Mesothelial cell of epicardium (in vitro differentiated cells): ENCODE measurements around the gene NSG1. TPM values are rescaled to one million over a fixed set of nuclear protein-coding genes. Genes with fewer than 3 reads are reported as not detected.

Source experiments
- DNase-seq, 2 experiments: peaks; one replicate each; pipeline ENCODE4 v3.0.0; 2021; ENCODE audit warnings: low spot score in 2 of 2; ENCODE audit not compliant: unreplicated experiment in 2 of 2
- H3K27ac Mint-ChIP-seq: 2 replicates; pipeline ENCODE4 v1.8.0; 2021; ENCODE audit warnings: mixed read lengths
- H3K27me3 Mint-ChIP-seq: 2 replicates; pipeline ENCODE4 v1.8.0; 2021; ENCODE audit warnings: low read depth, mixed read lengths
- H3K36me3 Mint-ChIP-seq: 2 replicates; pipeline ENCODE4 v1.8.0; 2021; ENCODE audit warnings: mixed read lengths
- H3K4me1 Mint-ChIP-seq: 2 replicates; pipeline ENCODE4 v1.8.0; 2021; ENCODE audit warnings: mixed read lengths
- H3K4me3 Mint-ChIP-seq: 2 replicates; pipeline ENCODE4 v1.8.0; 2021; ENCODE audit warnings: mild to moderate bottlenecking, moderate library complexity, mixed read lengths
- H3K9me3 Mint-ChIP-seq: 2 replicates; pipeline ENCODE4 v1.8.0; 2021; ENCODE audit warnings: mixed read lengths
- CTCF ChIP-seq: fragments of 200-600 bp; sonication (generic); IDR thresholded peaks from one replicate; pipeline ENCODE4 v1.5.0; 2021; ENCODE audit warnings: antibody characterized with exemption; ENCODE audit not compliant: unreplicated experiment
- total RNA-seq: library from RNA; stranded (reverse); gene quantifications from 3 replicates; pipeline ENCODE4 v1.2.1, GENCODE V29; 2021

The NSG1 gene
- total RNA-seq, 1 donor from 2014 or later: 45.8 TPM

GRCh38 chr4:4386296-4386735 lies 586 bp upstream of the NSG1 start:
- H3K27ac Mint-ChIP-seq: no peak overlapping the region
- no peak for TF ChIP-seq CTCF
- H3K4me1 Mint-ChIP-seq: peaks cover 9% of the 10 kb centered on the region
- peaks cover 55% of the 10 kb centered on the region for H3K27me3 Mint-ChIP-seq
- H3K36me3 Mint-ChIP-seq: peaks cover 2% of the 10 kb centered on the region
- peak overlapping the region; percentile 82 for H3K4me3 Mint-ChIP-seq
- DNase-seq: peak in 1 of 2 experiments; percentile 51
- no peaks in the 10 kb centered on the region for H3K9me3 Mint-ChIP-seq

DNA sequence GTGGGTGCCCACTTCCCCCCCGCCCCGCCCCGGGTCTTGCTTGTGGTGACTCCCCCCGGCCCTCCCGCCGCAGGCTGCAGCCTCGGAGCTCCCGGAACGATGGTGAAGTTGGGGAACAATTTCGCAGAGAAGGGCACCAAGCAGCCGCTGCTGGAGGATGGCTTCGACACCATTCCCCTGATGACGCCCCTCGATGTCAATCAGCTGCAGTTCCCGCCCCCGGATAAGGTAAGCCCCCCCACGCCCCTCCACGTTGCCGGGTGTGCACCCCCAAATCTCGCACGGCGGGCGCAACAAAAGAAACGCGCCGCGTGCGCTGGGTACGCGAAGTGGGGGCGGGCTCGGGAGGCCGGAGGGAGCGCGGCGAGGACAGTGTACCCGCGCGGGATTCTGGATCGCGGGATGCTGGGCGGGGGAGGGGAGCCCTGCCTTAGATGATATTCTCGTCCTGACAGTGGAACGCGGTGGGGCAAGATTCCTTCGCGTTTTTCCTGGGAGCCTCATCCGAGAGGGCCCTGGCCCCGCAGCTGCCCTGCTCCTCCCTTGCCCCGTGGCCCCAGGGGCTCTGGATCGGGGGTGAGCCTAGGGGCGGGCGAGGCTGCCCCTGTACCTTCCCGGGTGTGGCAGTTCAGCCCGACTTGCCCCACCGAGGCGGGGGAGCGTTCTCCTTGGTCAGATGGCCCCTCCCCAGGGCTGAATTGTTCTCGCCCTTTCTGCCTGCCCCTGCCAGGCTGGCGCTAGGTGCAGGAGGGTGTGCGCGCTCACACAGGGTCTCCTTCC lies 819 bp downstream of the NSG1 start:
- DNase-seq: peak in 1 of 2 experiments; percentile 58
- Mint-ChIP-seq H3K27me3 (peaks cover 45% of the 10 kb centered on the region), H3K27ac (peak overlapping the region; percentile 59), H3K9me3 (no peaks in the 10 kb centered on the region), H3K4me3 (peak overlapping the region; percentile 76), H3K4me1 (peaks cover 9% of the 10 kb centered on the region), H3K36me3 (peaks cover 11% of the 10 kb centered on the region)
- TF ChIP-seq CTCF: no peak

DNA sequence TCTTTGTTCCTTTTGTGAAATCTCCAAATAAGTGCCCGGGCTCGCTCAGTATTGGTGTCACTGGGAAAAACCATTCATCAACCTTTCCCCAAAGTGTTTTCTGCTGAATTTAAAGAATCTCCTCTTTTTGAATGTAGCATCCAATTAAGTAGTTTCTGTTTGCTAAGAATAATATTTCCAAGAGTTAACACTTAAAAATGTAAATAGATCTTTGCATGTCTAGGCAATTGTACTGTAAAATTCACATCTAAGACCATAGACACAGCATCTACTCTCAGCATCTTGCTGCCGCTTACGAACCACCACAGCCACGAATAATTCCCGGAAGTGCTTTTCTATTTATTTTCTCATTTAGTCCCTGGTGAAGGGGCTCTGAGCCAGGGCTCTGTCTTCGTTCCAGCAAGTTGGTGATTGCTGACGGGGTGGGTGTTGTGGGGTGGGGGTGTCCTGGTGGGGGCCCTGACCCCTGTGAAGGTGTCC lies 1.4 kb downstream of the NSG1 start:
- peaks cover 38% of the 10 kb centered on the region for H3K27me3 Mint-ChIP-seq
- DNase-seq: no peak
- TF ChIP-seq CTCF: no peak
- H3K9me3 Mint-ChIP-seq: no peaks in the 10 kb centered on the region
- H3K27ac Mint-ChIP-seq: no peak overlapping the region
- H3K36me3 Mint-ChIP-seq: peaks cover 15% of the 10 kb centered on the region
- H3K4me1 Mint-ChIP-seq: peaks cover 9% of the 10 kb centered on the region
- peak overlapping the region; percentile 76 for H3K4me3 Mint-ChIP-seq

GRCh38 chr4:4388836-4389575 lies 2.1 kb downstream of the NSG1 start:
- Mint-ChIP-seq H3K27me3 (peaks cover 32% of the 10 kb centered on the region), H3K36me3 (peaks cover 22% of the 10 kb centered on the region), H3K9me3 (no peaks in the 10 kb centered on the region), H3K4me1 (peaks cover 9% of the 10 kb centered on the region), H3K4me3 (no peak overlapping the region), H3K27ac (no peak overlapping the region)
- TF ChIP-seq CTCF: no peak
- no peak for DNase-seq

DNA sequence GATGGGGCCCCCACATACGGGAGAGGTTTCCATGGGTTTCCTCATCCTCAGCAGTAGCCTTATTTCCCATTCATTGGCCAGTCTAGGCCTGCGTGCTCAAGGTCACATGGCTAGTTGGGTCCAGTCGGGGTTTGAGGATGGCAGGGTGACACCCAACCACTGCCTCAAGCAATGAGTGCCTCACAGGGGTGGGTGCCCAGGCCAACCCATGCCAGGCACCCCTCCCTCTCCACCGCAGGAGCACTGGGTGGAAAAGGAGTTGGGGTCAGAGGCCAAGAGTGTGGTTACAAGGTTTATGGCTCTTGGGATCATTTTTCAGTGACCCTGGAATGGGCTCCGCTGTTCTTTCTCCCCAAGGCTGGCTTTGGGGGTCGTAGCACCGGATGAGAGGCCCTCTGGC lies 3.1 kb downstream of the NSG1 start:
- peaks cover 21% of the 10 kb centered on the region for H3K27me3 Mint-ChIP-seq
- no peak for DNase-seq
- TF ChIP-seq CTCF: no peak
- H3K9me3 Mint-ChIP-seq: no peaks in the 10 kb centered on the region
- peaks cover 9% of the 10 kb centered on the region for H3K4me1 Mint-ChIP-seq
- H3K27ac Mint-ChIP-seq: no peak overlapping the region
- H3K36me3 Mint-ChIP-seq: peaks cover 27% of the 10 kb centered on the region
- no peak overlapping the region for H3K4me3 Mint-ChIP-seq
